Small intestine (tissue), 7 donors: ENCODE data around the gene ZNF438. TPM values are rescaled to one million over a fixed set of nuclear protein-coding genes. Genes with fewer than 3 reads are reported as not detected.
"Not testable (repeated sequence)": the region's sequence is repeated elsewhere in the genome, so short reads cannot be mapped to it uniquely, and the experiment has no call there.

Source experiments
- DNase-seq, 2 donors: peaks; one replicate each; pipeline versions ENCODE4 v3.0.0 to v3.0.0-alpha.2; 2013
- FAIRE-seq: peaks from 2 replicates; lab custom pipeline; 2012; peaks lifted over from hg19 to GRCh38; lab: Jason Lieb, UNC
- H3K27ac ChIP-seq, 3 donors: one replicate each; pipeline ENCODE4 v1.5.1; 2013; ENCODE audit warnings: low read length in 2 of 3, mild to moderate bottlenecking in 2 of 3, control low read depth in 1 of 3, inconsistent platforms in 1 of 3, low read depth in 1 of 3, moderate library complexity in 1 of 3
- H3K27me3 ChIP-seq, 3 donors: one replicate each; pipeline ENCODE4 v1.6.1; 2013; ENCODE audit warnings: low read length in 3 of 3, inconsistent platforms in 1 of 3; ENCODE audit not compliant: control insufficient read depth in 3 of 3, insufficient read depth in 3 of 3
- H3K36me3 ChIP-seq, 3 donors: one replicate each; pipeline ENCODE4 v1.6.1; 2013; ENCODE audit warnings: low read length in 3 of 3, inconsistent platforms in 1 of 3, low read depth in 1 of 3, mild to moderate bottlenecking in 1 of 3, moderate library complexity in 1 of 3; ENCODE audit not compliant: control insufficient read depth in 3 of 3, insufficient read depth in 2 of 3
- H3K4me1 ChIP-seq, 3 donors: one replicate each; pipeline ENCODE4 v1.6.1; 2013; ENCODE audit warnings: low read length in 2 of 3, inconsistent platforms in 1 of 3, low read depth in 1 of 3, mild to moderate bottlenecking in 1 of 3, moderate library complexity in 1 of 3; ENCODE audit not compliant: control insufficient read depth in 3 of 3, insufficient read depth in 2 of 3
- H3K4me3 ChIP-seq, 3 donors: one replicate each; pipeline ENCODE4 v1.5.1; 2013; ENCODE audit warnings: low read length in 3 of 3, control low read depth in 1 of 3, inconsistent platforms in 1 of 3, low read depth in 1 of 3, mild to moderate bottlenecking in 1 of 3, moderate library complexity in 1 of 3
- H3K9me3 ChIP-seq, 2 donors: one replicate each; pipeline ENCODE4 v1.6.1; 2013; ENCODE audit warnings: low read depth in 1 of 2, low read length in 1 of 2; ENCODE audit not compliant: control insufficient read depth in 2 of 2, insufficient read depth in 1 of 2
- WGBS, 3 donors: extraction: QIAGEN DNeasy Blood & Tissue Kit; methylation state at CpG; one replicate each; pipeline ENCODE4 v1.1.7; 2013; 5-methylcytosine and 5-hydroxymethylcytosine counted together
- polyA plus RNA-seq, 4 donors: library from polyadenylated mRNA; stranded (reverse) in 3 of 4; unstranded in 1 of 4; fragments of 200-250 nt in 3 of 4; fragments of 120-200 nt in 1 of 4; gene quantifications; one replicate each; pipeline versions ENCODE4 v1.2.1 to v1.2.3, GENCODE V29; 2013
- donor health status: healthy with polysubstance abuse.
- donor health status: control.
- donor health status: control.
- donor health status: Bipolar disorder and iron deficiency.
- donor health status: healthy.

The ZNF438 gene
- polyA plus RNA-seq, 4 donors = 4.1 to 6.4 (median 5.5) TPM

DNA sequence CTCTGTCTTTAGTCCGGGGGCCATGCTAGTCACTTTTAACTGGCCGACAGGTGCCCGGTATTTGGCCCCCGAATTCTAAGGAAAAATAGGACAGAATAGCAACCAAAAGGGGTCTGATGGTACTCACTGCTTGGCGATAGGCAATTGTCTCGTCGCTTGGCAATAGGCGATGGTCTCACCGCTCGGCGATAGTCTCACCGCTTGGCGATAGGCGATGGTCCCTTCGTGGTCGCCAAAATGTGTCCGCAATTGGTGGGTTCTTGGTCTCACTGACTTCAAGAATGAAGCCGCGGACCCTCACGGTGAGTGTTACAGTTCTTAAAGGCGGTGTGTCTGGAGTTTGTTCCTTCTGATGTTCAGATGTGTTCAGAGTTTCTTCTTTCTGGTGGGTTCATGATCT, 130.2 kb downstream of the ZNF438 start:
- H3K27ac ChIP-seq, H3K9me3 ChIP-seq, DNase-seq, H3K27me3 ChIP-seq, H3K4me1 ChIP-seq, H3K4me3 ChIP-seq, FAIRE-seq: not testable (repeated sequence)
- 98 to 99% (median 98%) methylated on average over 21 of the region's 21 CpGs for WGBS, 3 donors
- peaks cover 0 to 12% (median 0%) of the 10 kb centered on the region in 3 donors for H3K36me3 ChIP-seq

DNA sequence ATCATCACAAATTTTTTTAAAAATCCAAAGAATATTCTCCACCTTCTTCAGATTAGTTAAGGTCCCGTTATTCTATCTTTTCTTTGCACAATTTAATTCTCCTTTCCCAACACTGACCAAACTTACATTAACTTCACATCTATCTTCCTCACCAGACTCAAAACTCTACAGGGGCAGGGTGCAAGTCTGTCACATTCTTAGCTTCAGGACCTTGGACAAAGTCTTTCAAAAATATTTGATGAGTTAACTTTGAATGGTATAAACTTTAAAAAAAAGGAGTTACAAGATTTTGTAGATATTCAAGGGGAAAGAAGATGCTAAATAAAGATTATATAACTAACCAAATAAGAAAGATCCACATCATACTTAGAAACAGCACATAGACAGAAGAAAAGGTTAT, 132.7 kb downstream of the ZNF438 start:
- Histone ChIP-seq H3K4me1 (no peaks in the 10 kb centered on the region), H3K27me3 (no peaks in the 10 kb centered on the region), H3K9me3 (no peaks in the 10 kb centered on the region), H3K27ac (no peak overlapping the region), H3K4me3 (no peak overlapping the region), H3K36me3 (peaks cover 0 to 12% (median 0%) of the 10 kb centered on the region in 3 donors)
- no peak for DNase-seq
- WGBS, 3 donors = 90 to 94% (median 91%) methylated on average over 1 of the region's 1 CpG
- FAIRE-seq = no peak

DNA sequence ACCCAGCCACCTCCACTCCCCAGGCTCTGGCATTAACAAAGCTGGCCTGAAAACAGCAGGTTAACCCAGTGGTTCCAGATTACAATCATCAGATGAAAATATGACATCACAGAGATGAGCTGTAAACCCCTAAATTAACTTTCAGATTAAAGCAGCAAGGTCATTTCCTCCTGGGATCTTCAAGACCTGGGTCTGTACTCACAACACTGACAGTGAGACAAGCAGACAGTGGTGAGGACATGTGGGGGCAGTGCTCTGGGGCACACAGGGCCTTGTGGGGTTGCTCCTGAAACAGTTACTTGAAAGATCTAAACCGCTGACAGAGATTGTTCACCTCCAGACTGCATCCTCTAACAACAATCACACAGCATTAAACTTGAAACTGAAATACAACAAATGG, 134.1 kb downstream of the ZNF438 start:
- H3K27ac ChIP-seq = no peak overlapping the region
- H3K36me3 ChIP-seq = peaks cover 0 to 7% (median 0%) of the 10 kb centered on the region in 3 donors
- no peak for DNase-seq
- 88 to 100% (median 93%) methylated on average over 1 of the region's 1 CpG for WGBS, 3 donors
- no peak overlapping the region for H3K4me3 ChIP-seq
- H3K27me3 ChIP-seq = no peaks in the 10 kb centered on the region
- no peak for FAIRE-seq
- H3K9me3 ChIP-seq = no peaks in the 10 kb centered on the region
- H3K4me1 ChIP-seq = no peaks in the 10 kb centered on the region

DNA sequence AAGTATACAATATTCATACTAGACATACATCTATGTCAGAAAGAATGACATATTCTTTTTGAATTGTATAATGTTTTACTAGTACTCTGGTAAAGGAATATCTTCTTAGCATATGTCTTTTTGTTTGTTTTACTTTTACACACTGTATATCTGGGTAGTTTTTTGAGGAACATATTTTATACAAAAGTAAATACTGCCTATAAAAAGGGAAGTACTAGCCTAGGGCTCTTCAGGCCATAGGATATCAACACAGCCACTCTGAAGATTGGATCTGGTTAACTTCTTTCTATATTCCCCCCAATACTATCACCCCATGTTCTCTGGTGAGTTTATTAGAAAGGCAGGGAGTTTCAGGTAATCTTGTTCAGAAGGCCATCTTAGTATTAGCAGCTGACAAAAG, 134.6 kb downstream of the ZNF438 start:
- Histone ChIP-seq H3K27me3 (no peaks in the 10 kb centered on the region), H3K4me3 (no peak overlapping the region), H3K4me1 (no peaks in the 10 kb centered on the region), H3K27ac (no peak overlapping the region), H3K9me3 (no peaks in the 10 kb centered on the region), H3K36me3 (peaks cover 0 to 7% (median 0%) of the 10 kb centered on the region in 3 donors)
- peak; percentile 23 for FAIRE-seq
- DNase-seq = no peak

DNA sequence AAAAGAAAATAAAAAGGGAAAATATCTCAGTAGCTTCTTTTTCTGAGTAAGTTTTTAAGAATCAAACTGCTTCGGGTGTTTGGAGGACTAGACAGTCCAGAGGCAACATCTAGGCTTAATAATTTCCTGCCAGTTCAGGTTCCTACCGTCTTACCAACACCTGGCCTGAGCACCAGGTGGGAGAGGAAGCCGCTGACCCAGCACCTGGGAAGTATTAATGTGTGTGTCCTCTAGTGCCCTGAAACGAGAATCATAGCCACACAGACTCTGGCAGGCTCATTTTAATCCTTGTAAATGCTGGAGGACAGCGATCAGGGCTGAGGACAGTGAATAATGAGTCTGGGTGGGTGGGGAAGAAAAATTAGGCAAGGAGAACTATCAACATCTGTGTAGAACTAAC, 137.4 kb downstream of the ZNF438 start:
- H3K4me1 ChIP-seq = no peaks in the 10 kb centered on the region
- H3K27me3 ChIP-seq = no peaks in the 10 kb centered on the region
- no peaks in the 10 kb centered on the region for H3K9me3 ChIP-seq
- no peak overlapping the region for H3K27ac ChIP-seq
- no peak for FAIRE-seq
- no peaks in the 10 kb centered on the region for H3K36me3 ChIP-seq
- no peak overlapping the region for H3K4me3 ChIP-seq
- 71 to 86% (median 80%) methylated on average over 5 of the region's 5 CpGs for WGBS, 3 donors
- no peak for DNase-seq

DNA sequence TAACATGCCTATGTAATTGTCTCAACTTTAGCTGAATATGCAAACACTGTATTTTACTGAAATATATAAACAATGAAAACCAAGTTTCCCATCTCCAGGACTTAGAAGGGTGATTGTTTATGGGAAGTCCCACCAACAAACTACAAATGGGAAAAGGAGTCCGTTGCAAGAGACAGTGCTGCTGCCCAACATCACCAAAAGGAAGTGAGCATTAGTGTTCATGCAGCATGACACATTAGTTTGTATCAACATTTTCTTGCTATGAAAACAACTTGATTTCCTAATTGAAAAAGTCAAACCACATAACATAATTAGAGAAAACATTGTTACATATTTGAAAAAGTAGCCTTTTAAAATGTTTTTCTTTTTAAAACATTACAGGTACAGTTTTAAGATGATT, 138.5 kb downstream of the ZNF438 start:
- FAIRE-seq (no peak), DNase-seq (no peak)
- H3K27me3 ChIP-seq = no peaks in the 10 kb centered on the region
- no peak overlapping the region for H3K27ac ChIP-seq
- no peaks in the 10 kb centered on the region for H3K36me3 ChIP-seq
- 59 to 94% (median 76%) methylated on average over 1 of the region's 1 CpG for WGBS, 3 donors
- no peaks in the 10 kb centered on the region for H3K9me3 ChIP-seq
- H3K4me3 ChIP-seq = no peak overlapping the region
- H3K4me1 ChIP-seq = no peaks in the 10 kb centered on the region

DNA sequence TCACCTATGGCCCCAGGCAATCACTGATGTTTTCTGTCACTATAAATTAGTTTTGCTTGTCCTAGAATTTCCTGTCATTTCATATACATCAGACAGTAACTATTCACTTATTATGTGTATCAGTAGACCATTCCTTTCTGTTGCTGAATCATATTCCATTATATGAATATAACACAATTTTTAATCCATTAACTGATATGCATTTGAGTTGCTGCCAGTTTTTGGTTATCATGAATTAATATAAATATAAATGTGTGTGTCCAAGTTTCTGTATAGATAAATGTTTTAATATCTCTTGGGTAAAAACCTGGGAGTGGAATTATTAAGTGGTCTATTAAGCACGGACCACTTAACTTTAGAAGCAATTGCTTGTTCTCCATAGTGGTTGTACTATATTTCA, 143.8 kb downstream of the ZNF438 start:
- WGBS, 3 donors = 93 to 100% (median 93%) methylated on average over 1 of the region's 1 CpG
- FAIRE-seq = no peak

DNA sequence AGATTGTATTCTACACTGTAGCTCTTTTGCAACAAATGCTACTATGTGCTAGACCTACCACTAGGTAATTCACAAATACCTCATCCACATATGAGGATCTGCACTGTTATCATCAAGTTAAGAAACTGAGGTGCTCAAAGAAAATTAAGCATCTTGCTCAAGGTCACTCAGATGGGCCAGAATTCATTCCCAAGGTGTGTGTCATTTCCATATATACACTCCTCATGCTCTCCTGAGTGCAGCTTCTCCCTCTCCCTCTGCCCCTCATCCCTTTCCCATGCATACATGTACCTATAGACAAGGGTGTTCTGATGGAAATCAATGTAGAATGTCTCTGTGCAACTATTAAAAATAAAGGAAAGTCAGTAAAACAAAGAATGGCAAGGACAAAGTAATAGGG, 146.2 kb downstream of the ZNF438 start:
- Histone ChIP-seq H3K4me3 (no peak overlapping the region), H3K27me3 (no peaks in the 10 kb centered on the region), H3K4me1 (no peaks in the 10 kb centered on the region), H3K27ac (no peak overlapping the region), H3K36me3 (no peaks in the 10 kb centered on the region), H3K9me3 (no peaks in the 10 kb centered on the region)
- DNase-seq = no peak
- FAIRE-seq = no peak

More for the DNA sequence above, 143.8 kb downstream of the ZNF438 start:
- Histone ChIP-seq H3K27ac (no peak overlapping the region), H3K27me3 (no peaks in the 10 kb centered on the region), H3K36me3 (no peaks in the 10 kb centered on the region), H3K4me3 (no peak overlapping the region), H3K4me1 (no peaks in the 10 kb centered on the region), H3K9me3 (no peaks in the 10 kb centered on the region)
- no peak for DNase-seq

DNA sequence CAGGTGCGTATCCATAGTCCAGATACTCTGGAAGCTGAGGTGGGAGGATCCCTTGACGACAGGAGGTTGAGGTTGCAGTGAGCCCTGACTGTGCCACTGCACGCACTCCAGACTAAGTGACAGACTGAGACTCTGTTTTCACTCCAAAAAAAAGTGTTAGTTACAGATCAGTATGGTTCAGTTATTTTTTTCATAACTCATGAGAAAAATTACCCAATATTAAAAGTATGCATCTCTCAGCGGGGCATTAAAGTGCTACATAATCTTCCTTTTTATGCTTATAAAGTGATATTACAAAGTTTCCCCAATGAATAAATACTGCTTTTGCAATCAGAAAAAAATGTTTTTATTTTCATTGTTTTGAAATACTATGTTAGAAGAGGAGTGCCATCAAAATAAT, 147.9 kb downstream of the ZNF438 start:
- WGBS, 3 donors = 72 to 81% (median 76%) methylated on average over 4 of the region's 4 CpGs
- H3K27ac ChIP-seq = no peak overlapping the region
- H3K4me3 ChIP-seq = no peak overlapping the region
- DNase-seq (no peak), FAIRE-seq (no peak)
- H3K9me3 ChIP-seq = peaks cover 0 to 2% of the 10 kb centered on the region in 2 donors
- no peaks in the 10 kb centered on the region for H3K27me3 ChIP-seq
- H3K36me3 ChIP-seq = no peaks in the 10 kb centered on the region
- H3K4me1 ChIP-seq = no peaks in the 10 kb centered on the region
